ENCODE data around the gene ZNF550. TPM values are rescaled to one million over a fixed set of nuclear protein-coding genes. Genes with fewer than 3 reads are reported as not detected.

ZNF550 gene
- total and polyA plus RNA-seq, 2 of the 13 experiments (the other 11 are each of a cell fraction or from before 2014, with no cell fraction given) = 8.6 to 9.1 TPM

- no peak for TF ChIP-seq TRIM22 (IDR thresholded peaks at IDR 0.05)
- TF ChIP-seq EP300 (IDR thresholded peaks at IDR 0.05; ENCODE audit: low read depth in 2 of 2, low read length in 2 of 2) = no peak
- no peak for TF ChIP-seq EP300 (CRISPR knock-in tag; IDR thresholded peaks at IDR 0.05; ENCODE audit: borderline replicate concordance)
- TF ChIP-seq ZNF83 (CRISPR knock-in tag; IDR thresholded peaks at IDR 0.05; ENCODE audit: borderline replicate concordance) = no peak
- TF ChIP-seq MED13 (CRISPR knock-in tag; IDR thresholded peaks at IDR 0.05) = no peak
- TF ChIP-seq DPF2 (CRISPR knock-in tag; IDR thresholded peaks at IDR 0.05; ENCODE audit: borderline replicate concordance, low read depth) = no peak
- TF ChIP-seq PAWR (CRISPR knock-in tag; IDR thresholded peaks at IDR 0.05; ENCODE audit: borderline replicate concordance) = no peak
- TF ChIP-seq CENPT (CRISPR knock-in tag; IDR thresholded peaks at IDR 0.05; ENCODE audit: low read depth) = no peak
- no peak for TF ChIP-seq PRDM4 (CRISPR knock-in tag; IDR thresholded peaks at IDR 0.05; ENCODE audit: borderline replicate concordance)
- no peak for TF ChIP-seq ZBTB34 (CRISPR knock-in tag; IDR thresholded peaks at IDR 0.05)
- TF ChIP-seq GTF3A (CRISPR knock-in tag; conservative IDR thresholded peaks at IDR 0.05) = no peak
- no peak for TF ChIP-seq ETV6 (CRISPR knock-in tag; conservative IDR thresholded peaks at IDR 0.05)
- peak; percentile 77; the same call in 1 of the 2 replicates for TF ChIP-seq ZNF274 (CRISPR knock-in tag; IDR thresholded peaks at IDR 0.05)
- peak; percentile 52; the same call in 1 of the 2 replicates for TF ChIP-seq TARDBP (CRISPR knock-in tag; IDR thresholded peaks at IDR 0.05)
- TF ChIP-seq MYC (CRISPR knock-in tag; IDR thresholded peaks at IDR 0.05; ENCODE audit: borderline replicate concordance) = no peak
- TF ChIP-seq KLF15 (CRISPR knock-in tag; IDR thresholded peaks at IDR 0.05; ENCODE audit: borderline replicate concordance) = no peak
- TF ChIP-seq KLF16 (CRISPR knock-in tag; IDR thresholded peaks at IDR 0.05) = peak in 1 of 2 experiments; percentile 56; a peak in 1 of 4 replicates
- no peak for TF ChIP-seq ZNF816 (CRISPR knock-in tag; IDR thresholded peaks at IDR 0.05; ENCODE audit: borderline replicate concordance)
- TF ChIP-seq E2F2 (CRISPR knock-in tag; IDR thresholded peaks at IDR 0.05; ENCODE audit: borderline replicate concordance) = 0 out of 2 replicates have a peak, but pooled peaks have one; percentile 26
- TF ChIP-seq ZKSCAN8 (CRISPR knock-in tag; IDR thresholded peaks at IDR 0.05; ENCODE audit: borderline replicate concordance) = no peak
- TF ChIP-seq FOXP4 (CRISPR knock-in tag; IDR thresholded peaks at IDR 0.05) = peak; percentile 18; the same call in 1 of the 2 replicates
These were observed 19.0 kb upstream of the ZNF550 start, which contains the start of gene ZNF416 (continued) for GRCh38 chr19:57578487-57579205.

Data from HepG2 (cell line).